Glomerular endothelial cell (primary cell): Measurements from ENCODE around the gene DGLUCY. TPM values are rescaled to one million over a fixed set of nuclear protein-coding genes. Genes with fewer than 3 reads are reported as not detected.
"Not testable (repeated sequence)": the region's sequence is repeated elsewhere in the genome, so short reads cannot be mapped to it uniquely, and the experiment has no call there.

Experiments
- DNase-seq: peaks from one replicate; pipeline ENCODE4 v3.0.0-alpha.2; 2011; ENCODE audit warnings: low read depth, low spot score; ENCODE audit errors: extremely low read depth
- total RNA-seq: library from RNA; depleted of rRNA; stranded (reverse); fragments of >200 nt; gene quantifications from 2 replicates; pipeline ENCODE4 v1.2.3, GENCODE V29; 2015

DGLUCY gene
- total RNA-seq, 1 donor from 2014 or later = 67.3 TPM

GRCh38 chr14:91202234-91202974 is 88.5 kb downstream of the DGLUCY start:
- no peak for DNase-seq

- no peak for DNase-seq
Measured at GRCh38 chr14:91204657-91205056, 90.8 kb downstream of the DGLUCY start.

GRCh38 chr14:91205459-91205858 is 91.6 kb downstream of the DGLUCY start:
- no peak for DNase-seq

- DNase-seq = no peak
Measured at GRCh38 chr14:91207008-91207407, 93.1 kb downstream of the DGLUCY start.

- DNase-seq = no peak
Measured at GRCh38 chr14:91211017-91211416, 97.1 kb downstream of the DGLUCY start.

GRCh38 chr14:91214306-91214705 is 100.4 kb downstream of the DGLUCY start:
- DNase-seq = no peak

- no peak for DNase-seq
Measured at GRCh38 chr14:91215381-91215780, 101.5 kb downstream of the DGLUCY start.

GRCh38 chr14:91216731-91217226 is 102.9 kb downstream of the DGLUCY start:
- no peak for DNase-seq

- DNase-seq = no peak
Measured at GRCh38 chr14:91218014-91218413, 104.1 kb downstream of the DGLUCY start.

GRCh38 chr14:91219517-91220389 is 105.9 kb downstream of the DGLUCY start:
- DNase-seq = no peak

- DNase-seq = no peak
Measured at GRCh38 chr14:91220581-91221000, 106.7 kb downstream of the DGLUCY start.

GRCh38 chr14:91221270-91221669 is 107.4 kb downstream of the DGLUCY start:
- no peak for DNase-seq

- DNase-seq = no peak
Measured at GRCh38 chr14:91223028-91223783, 109.3 kb downstream of the DGLUCY start.

GRCh38 chr14:91225025-91225424 is 111.2 kb downstream of the DGLUCY start:
- no peak for DNase-seq

- not testable (repeated sequence) for DNase-seq
Measured at GRCh38 chr14:91226360-91226759, 112.5 kb downstream of the DGLUCY start.

- DNase-seq = no peak
Measured at GRCh38 chr14:91227183-91227628, 113.3 kb downstream of the DGLUCY start.

- no peak for DNase-seq
Measured at GRCh38 chr14:91228112-91229004, 114.5 kb downstream of the DGLUCY start.

- no peak for DNase-seq
Measured at GRCh38 chr14:91229005-91229382, 115.1 kb downstream of the DGLUCY start.

GRCh38 chr14:91229743-91230200 is 115.9 kb downstream of the DGLUCY start:
- no peak for DNase-seq
